Measurements from ENCODE around the gene MED16.

- TF ChIP-seq, protein P1, sequence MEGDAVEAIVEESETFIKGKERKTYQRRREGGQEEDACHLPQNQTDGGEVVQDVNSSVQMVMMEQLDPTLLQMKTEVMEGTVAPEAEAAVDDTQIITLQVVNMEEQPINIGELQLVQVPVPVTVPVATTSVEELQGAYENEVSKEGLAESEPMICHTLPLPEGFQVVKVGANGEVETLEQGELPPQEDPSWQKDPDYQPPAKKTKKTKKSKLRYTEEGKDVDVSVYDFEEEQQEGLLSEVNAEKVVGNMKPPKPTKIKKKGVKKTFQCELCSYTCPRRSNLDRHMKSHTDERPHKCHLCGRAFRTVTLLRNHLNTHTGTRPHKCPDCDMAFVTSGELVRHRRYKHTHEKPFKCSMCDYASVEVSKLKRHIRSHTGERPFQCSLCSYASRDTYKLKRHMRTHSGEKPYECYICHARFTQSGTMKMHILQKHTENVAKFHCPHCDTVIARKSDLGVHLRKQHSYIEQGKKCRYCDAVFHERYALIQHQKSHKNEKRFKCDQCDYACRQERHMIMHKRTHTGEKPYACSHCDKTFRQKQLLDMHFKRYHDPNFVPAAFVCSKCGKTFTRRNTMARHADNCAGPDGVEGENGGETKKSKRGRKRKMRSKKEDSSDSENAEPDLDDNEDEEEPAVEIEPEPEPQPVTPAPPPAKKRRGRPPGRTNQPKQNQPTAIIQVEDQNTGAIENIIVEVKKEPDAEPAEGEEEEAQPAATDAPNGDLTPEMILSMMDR (conservative IDR thresholded peaks at IDR 0.05 in 1 of 2, IDR thresholded peaks at IDR 0.05 in 1 of 2; ENCODE audit: low read depth in 1 of 2, low read length in 2 of 2): no peak
- TF ChIP-seq EZH2 (IDR thresholded peaks at IDR 0.05; ENCODE audit: low read length, missing control alignments): no peak
Observed at GRCh38 chr19:868458-869244, 24.3 kb downstream of the MED16 start.
